PFSK-1 (cell line): ENCODE results near the gene LBR.

Source experiments
- POLR2AphosphoS5 ChIP-seq: IDR thresholded peaks from 2 replicates; pipeline ENCODE4 v1.6.1; 2012; ENCODE audit warnings: low read depth, mild to moderate bottlenecking, control low read depth, low read length, moderate library complexity
- SIN3A ChIP-seq: IDR thresholded peaks from 2 replicates; pipeline ENCODE4 v1.6.1; 2012; ENCODE audit warnings: mild to moderate bottlenecking, low read length, moderate library complexity, borderline replicate concordance; ENCODE audit not compliant: insufficient read depth
- TAF1 ChIP-seq: IDR thresholded peaks from 2 replicates; pipeline ENCODE4 v1.6.1; 2012; ENCODE audit warnings: low read length, control low read depth, borderline replicate concordance; ENCODE audit not compliant: insufficient read depth

GRCh38 chr1:225415307-225415706, 12.5 kb downstream of the LBR start:
- no peak for TF ChIP-seq POLR2AphosphoS5
- TF ChIP-seq TAF1: no peak
- no peak for TF ChIP-seq SIN3A
